Skeletal muscle satellite cell (primary cell): ENCODE data around the gene TRAF3.
"Not testable (repeated sequence)": the region's sequence is repeated elsewhere in the genome, so short reads cannot be mapped to it uniquely, and the experiment has no call there.

Source experiments
- H3K27me3 ChIP-seq: 2 replicates; pipeline ENCODE4 v1.7.0; 2013; ENCODE audit warnings: low read length; ENCODE audit not compliant: control insufficient read depth, insufficient read depth
- H3K36me3 ChIP-seq: 2 replicates; pipeline ENCODE4 v1.7.0; 2013; ENCODE audit warnings: mild to moderate bottlenecking, control low read depth, low read length; ENCODE audit not compliant: insufficient read depth
- H3K4me1 ChIP-seq: 2 replicates; pipeline ENCODE4 v1.7.0; 2013; ENCODE audit warnings: low read length; ENCODE audit not compliant: control insufficient read depth, insufficient read depth
- H3K4me2 ChIP-seq: 2 replicates; pipeline ENCODE4 v1.7.0; 2013; ENCODE audit warnings: mild to moderate bottlenecking, low read length
- H3K4me3 ChIP-seq: 2 replicates; pipeline ENCODE4 v1.7.0; 2013; ENCODE audit warnings: low read length
- H3K9ac ChIP-seq: 2 replicates; pipeline ENCODE4 v1.7.0; 2013; ENCODE audit warnings: mild to moderate bottlenecking, low read depth, low read length, moderate library complexity
- H3K9me3 ChIP-seq: replicated peaks from 2 replicates; pipeline ENCODE4 v1.7.0; 2013; ENCODE audit warnings: mild to moderate bottlenecking, control low read depth, low read length

Gene TRAF3

DNA sequence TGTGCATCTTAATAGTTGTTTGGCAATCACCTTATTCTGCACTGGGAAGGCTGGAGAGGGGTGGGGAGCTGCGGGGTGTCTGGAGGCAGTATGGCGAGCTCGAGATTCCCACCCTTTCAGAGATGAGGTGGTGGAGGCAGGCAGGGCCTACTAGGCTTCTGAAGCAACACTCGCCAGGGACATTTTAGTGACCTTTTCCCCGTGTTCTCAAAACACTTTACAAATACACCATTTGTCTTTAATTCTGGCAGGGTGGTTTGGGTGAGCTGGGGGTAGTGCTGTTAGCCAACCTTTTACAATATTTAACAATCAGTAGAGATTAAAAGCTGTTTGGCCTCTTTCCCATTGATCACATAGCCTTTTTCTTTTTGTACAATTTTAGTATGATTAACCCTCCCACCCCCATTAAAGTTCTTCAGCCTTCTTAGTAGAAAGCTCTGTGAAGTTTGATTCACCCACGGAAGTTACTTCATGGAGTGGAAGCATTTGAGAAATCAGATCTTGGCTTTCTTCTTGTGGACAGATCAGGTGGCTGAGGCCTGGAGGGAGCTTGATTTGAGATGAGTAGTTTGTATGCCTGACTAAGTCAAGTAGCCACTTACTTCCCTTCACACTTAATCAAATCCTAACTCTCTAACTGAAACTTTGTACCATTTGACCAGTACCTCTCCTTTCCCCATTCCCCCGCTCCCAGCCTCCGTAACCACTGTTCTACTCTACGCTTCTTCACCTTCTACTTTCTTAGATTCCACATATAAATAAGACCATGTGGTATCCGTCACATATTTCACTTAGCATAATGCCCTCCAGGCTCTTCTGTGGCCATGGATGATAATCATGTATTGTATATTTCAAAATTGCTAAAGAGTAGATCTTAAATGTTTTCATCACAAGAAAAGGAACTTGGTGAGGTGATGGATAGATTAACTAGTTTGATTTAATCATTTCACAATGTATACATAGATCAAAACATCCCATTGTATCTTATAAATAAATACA is 41.0 kb downstream of the TRAF3 start:
- no peaks in the 10 kb centered on the region for H3K9me3 ChIP-seq
- no peak overlapping the region for H3K4me3 ChIP-seq
- H3K27me3 ChIP-seq: no peaks in the 10 kb centered on the region
- H3K9ac ChIP-seq: no peak overlapping the region
- no peaks in the 10 kb centered on the region for H3K4me1 ChIP-seq
- no peak overlapping the region for H3K4me2 ChIP-seq
- no peaks in the 10 kb centered on the region for H3K36me3 ChIP-seq

DNA sequence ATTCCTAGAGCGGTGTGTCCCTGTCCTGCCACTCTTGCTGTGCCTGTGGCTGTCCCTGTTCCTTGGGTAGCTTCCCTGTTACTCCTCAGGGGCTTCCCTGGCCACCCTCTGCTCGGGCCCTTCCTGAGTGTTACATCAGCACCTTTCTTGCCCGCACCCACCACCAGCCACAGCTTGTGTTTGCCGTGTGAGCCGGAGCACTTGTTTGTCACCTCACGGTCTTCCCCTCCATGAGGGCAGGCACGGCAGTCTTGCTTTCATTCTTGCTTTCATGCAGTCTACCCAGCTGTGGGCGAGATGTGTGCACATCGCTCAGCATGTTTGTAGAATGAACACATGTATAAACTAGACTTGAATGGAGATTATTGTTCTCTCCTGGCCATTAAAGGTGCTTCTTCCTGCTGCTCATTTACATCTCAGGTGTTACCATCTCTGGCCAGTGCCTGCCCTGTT is 42.0 kb downstream of the TRAF3 start:
- Histone ChIP-seq H3K4me1 (peaks cover under 1% of the 10 kb centered on the region), H3K4me3 (no peak overlapping the region), H3K27me3 (no peaks in the 10 kb centered on the region), H3K36me3 (no peaks in the 10 kb centered on the region), H3K4me2 (no peak overlapping the region), H3K9ac (no peak overlapping the region), H3K9me3 (no peaks in the 10 kb centered on the region)

DNA sequence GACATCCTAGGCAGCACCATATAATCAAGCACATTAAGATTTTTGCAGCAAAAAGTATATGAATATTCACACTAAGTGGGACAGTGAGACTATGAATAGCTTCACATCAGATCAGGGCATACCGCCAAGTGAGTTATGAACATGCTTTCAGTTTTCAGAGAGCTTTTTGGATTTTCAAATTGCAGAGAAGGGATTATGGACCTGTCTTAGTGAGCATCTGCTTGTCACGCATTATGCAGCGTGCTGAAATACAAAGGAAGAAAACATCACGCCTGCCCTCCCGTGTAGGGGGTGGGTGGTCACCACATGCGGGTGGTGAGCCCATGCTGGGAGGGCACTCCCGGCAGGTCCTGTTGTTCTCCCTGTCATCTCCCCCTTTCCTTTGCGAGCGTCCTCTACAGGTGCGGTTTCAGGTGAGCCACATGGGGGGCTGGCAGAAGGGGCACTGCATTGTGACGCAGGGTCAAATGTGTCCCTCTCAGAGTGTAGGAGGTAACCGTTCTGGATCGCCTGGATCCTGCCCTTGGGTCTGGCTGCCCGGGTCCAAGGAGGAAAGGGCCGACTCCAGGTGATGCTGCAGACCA is 42.6 kb downstream of the TRAF3 start:
- peaks cover 6% of the 10 kb centered on the region for H3K4me1 ChIP-seq
- H3K9ac ChIP-seq: no peak overlapping the region
- no peak overlapping the region for H3K4me3 ChIP-seq

DNA sequence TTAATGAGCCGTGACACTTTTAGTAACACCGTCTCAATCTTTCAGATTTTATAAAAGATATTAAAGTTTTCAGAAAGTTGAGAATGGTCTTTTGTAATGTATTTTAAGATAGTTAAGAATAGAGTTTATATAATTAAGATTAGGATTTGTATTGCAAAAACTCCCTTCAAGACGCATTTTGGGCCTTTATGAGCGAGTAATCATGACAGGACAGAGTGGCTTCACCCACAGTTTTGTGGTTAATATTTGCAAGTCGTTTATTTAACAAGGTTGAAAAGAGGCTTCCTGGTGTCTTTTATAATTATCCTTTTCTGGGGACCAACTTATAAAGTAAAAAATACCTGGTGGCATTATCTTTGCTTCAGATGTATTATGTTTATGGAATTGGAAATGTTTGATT is 44.0 kb downstream of the TRAF3 start:
- Histone ChIP-seq H3K4me1 (peaks cover 16% of the 10 kb centered on the region), H3K9me3 (no peaks in the 10 kb centered on the region), H3K4me3 (no peak overlapping the region), H3K9ac (no peak overlapping the region), H3K27me3 (no peaks in the 10 kb centered on the region), H3K4me2 (no peak overlapping the region), H3K36me3 (peaks cover 5% of the 10 kb centered on the region)

More for the DNA sequence above, 42.6 kb downstream of the TRAF3 start:
- no peaks in the 10 kb centered on the region for H3K9me3 ChIP-seq
- no peaks in the 10 kb centered on the region for H3K27me3 ChIP-seq
- no peak overlapping the region for H3K4me2 ChIP-seq
- no peaks in the 10 kb centered on the region for H3K36me3 ChIP-seq

DNA sequence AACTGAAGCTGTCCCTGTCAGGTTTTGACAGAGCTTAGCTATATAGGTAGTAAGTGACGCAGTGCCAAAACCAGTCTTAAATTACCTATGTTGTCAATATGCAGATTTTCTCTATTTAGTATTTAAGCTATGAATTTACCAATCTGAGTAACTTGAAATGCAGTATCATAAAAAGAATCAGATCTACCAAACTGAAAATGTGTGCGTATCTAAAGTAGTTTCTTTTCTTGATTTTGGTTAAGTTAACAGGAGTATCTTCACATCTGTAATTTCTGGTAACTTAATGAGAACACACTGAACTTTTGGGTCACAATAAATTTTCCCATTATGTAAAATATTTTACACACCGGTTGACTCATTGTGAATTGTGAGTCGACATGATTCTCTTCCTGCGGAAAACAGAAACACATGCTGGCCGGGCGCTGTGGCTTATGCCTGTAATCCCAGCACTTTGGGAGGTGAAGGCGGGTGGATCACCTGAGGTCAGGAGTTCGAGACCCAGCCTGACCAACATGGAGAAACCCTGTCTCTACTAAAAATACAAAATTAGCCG is 45.1 kb downstream of the TRAF3 start:
- Histone ChIP-seq H3K4me1 (peaks cover 16% of the 10 kb centered on the region), H3K27me3 (no peaks in the 10 kb centered on the region), H3K4me2 (no peak overlapping the region), H3K36me3 (peaks cover 5% of the 10 kb centered on the region), H3K9me3 (no peaks in the 10 kb centered on the region), H3K9ac (no peak overlapping the region), H3K4me3 (no peak overlapping the region)

DNA sequence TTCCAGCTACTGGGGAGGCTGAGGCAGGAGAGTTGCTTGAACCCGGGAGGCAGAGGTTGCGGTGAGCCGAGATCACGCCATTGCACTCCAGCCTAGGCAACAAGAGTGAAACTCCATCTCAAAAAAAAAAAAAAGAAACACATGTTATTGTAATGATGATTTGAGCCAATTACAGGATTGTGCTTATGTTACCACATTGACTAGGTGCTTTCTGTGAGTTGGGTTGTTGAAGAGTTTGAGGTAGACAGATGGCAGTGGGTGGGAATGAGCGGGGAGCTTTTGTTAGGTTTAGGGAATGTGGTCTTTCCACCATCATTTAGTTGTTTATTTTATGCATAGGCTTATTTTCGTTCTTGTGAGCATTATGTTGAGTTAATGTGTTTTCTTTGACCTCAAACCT is 45.6 kb downstream of the TRAF3 start:
- H3K4me2 ChIP-seq, H3K9me3 ChIP-seq, H3K27me3 ChIP-seq, H3K4me3 ChIP-seq, H3K36me3 ChIP-seq, H3K9ac ChIP-seq: not testable (repeated sequence)
- peaks cover 16% of the 10 kb centered on the region for H3K4me1 ChIP-seq

DNA sequence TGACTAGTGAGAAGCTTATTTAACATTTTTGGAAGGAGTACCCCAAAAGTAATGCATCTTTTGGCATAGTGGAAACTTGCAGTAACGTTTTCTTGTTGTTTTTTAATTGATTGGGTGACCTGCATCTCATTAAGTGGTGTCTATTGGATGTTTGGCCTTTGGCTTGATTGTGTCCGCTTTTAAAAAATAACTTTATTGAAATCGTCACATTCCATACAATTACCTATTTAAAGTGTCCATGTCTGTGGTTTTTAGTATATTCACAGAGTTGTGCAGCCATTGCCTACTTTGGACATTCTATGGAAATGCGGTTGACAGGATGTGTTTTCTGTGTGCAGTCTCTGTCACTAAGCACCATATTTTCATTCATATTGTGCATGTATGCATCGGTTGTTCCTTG is 46.3 kb downstream of the TRAF3 start:
- H3K4me3 ChIP-seq: no peak overlapping the region
- H3K4me1 ChIP-seq: peaks cover 16% of the 10 kb centered on the region
- no peak overlapping the region for H3K9ac ChIP-seq
- no peak overlapping the region for H3K4me2 ChIP-seq
- no peaks in the 10 kb centered on the region for H3K27me3 ChIP-seq
- peaks cover 5% of the 10 kb centered on the region for H3K36me3 ChIP-seq
- no peaks in the 10 kb centered on the region for H3K9me3 ChIP-seq

DNA sequence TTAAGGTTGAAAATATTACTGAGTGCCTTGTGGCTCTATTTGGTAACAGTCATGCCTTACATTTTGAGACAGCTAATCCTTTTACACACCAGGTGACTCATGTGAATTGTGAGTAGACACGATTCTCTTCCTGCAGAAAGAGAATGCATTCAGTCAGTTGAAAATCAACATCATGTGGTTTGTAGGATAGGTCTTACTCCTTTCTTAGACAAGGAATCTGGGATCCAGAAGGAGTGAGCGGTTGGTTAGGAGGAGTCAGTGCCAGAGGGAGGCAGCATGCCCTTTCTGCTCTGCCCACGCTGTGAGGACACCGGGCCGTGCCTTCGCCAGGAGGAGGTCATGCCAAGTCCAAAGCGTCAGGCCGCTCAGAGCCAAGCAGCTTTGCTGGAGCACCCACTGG is 47.6 kb downstream of the TRAF3 start:
- peak overlapping the region; percentile 59 for H3K4me2 ChIP-seq
- no peak overlapping the region for H3K9ac ChIP-seq
- no peaks in the 10 kb centered on the region for H3K27me3 ChIP-seq
- H3K36me3 ChIP-seq: peaks cover 5% of the 10 kb centered on the region
- H3K4me1 ChIP-seq: peaks cover 16% of the 10 kb centered on the region
- no peaks in the 10 kb centered on the region for H3K9me3 ChIP-seq
- H3K4me3 ChIP-seq: peak overlapping the region; percentile 14

DNA sequence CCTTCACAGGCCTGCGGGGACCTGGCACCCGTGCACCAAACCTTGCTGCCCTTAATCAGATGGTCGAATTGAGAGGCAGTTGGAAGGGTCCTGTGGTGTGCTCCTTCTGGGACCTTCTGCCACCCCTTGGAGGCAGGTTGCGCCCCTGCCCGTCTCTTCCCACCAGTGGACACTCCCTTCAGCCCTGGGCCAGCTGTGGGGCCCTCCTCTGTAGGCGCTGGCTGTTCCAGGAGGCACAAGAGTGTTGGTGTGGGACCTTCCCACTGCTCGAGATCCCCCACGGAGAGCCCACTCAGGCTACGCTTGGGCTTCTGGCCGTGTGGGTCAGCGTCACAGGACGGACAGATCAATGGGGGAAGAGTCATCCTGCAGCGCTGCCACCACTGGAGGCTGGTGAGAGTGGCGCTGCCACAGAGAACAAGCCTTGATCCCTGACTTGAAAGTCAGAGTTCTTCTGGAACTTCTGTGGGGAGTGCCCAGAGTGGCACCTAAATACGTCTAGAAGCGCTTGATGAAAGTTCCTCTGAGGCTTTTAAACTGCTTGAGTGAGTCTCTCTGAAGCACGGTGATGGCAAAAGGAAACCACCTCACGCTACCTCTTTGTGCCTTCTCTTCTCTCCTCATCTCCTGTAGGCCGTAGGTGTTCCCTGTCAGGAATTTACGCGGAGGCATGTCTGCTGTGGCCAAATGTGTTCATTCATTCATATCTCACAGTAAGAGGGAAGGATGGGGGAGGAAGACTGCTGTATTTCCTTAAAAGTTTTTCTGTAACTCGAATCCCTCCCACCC is 48.3 kb downstream of the TRAF3 start:
- Histone ChIP-seq H3K36me3 (peaks cover 5% of the 10 kb centered on the region), H3K9me3 (no peaks in the 10 kb centered on the region), H3K4me1 (peaks cover 16% of the 10 kb centered on the region), H3K27me3 (no peaks in the 10 kb centered on the region), H3K9ac (no peak overlapping the region), H3K4me3 (no peak overlapping the region), H3K4me2 (peak overlapping the region; percentile 59)

DNA sequence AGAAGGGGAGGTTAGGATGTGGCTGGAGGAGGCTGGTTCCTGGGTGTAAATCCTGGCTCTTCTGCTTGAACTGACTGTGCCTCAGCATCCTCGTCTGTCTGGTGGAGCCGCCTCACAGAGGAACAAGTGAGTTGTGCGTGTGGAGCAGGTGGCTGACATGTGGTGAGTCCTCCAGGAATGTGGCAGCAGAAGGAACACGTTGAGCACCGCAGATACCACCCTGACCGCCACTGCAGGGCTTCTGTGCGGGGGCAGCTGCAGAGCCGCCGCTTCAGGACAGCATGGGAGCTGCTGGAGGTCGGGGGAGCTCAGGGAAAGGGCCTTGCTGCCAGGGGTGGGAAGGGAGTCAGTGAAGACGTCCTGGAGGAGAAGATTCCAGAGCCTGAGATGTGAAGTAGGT is 48.9 kb downstream of the TRAF3 start:
- Histone ChIP-seq H3K9me3 (no peaks in the 10 kb centered on the region), H3K9ac (no peak overlapping the region), H3K4me2 (no peak overlapping the region), H3K36me3 (peaks cover 5% of the 10 kb centered on the region), H3K4me1 (peaks cover 16% of the 10 kb centered on the region), H3K27me3 (no peaks in the 10 kb centered on the region), H3K4me3 (no peak overlapping the region)
